Chondrocyte (in vitro differentiated cells): ENCODE data around the gene ALK. TPM values are rescaled to one million over a fixed set of nuclear protein-coding genes. Genes with fewer than 3 reads are reported as not detected.

Experiments
- DNase-seq: peaks from one replicate; pipeline ENCODE4 v3.0.0; 2021; ENCODE audit warnings: mixed read lengths, low spot score
- H3K27ac Mint-ChIP-seq: one replicate; pipeline ENCODE4 v1.8.0; 2021; ENCODE audit warnings: mild to moderate bottlenecking, moderate library complexity, mixed read lengths; ENCODE audit not compliant: unreplicated experiment
- H3K27me3 Mint-ChIP-seq: 2 replicates; pipeline ENCODE4 v1.8.0; 2021; ENCODE audit warnings: low read depth, mixed read lengths
- H3K36me3 Mint-ChIP-seq: 2 replicates; pipeline ENCODE4 v1.8.0; 2021; ENCODE audit warnings: low read depth, mixed read lengths
- H3K4me1 Mint-ChIP-seq: 2 replicates; pipeline ENCODE4 v1.8.0; 2021; ENCODE audit warnings: low read depth, mild to moderate bottlenecking, mixed read lengths
- H3K4me3 Mint-ChIP-seq: one replicate; pipeline ENCODE4 v1.8.0; 2021; ENCODE audit warnings: mild to moderate bottlenecking, moderate library complexity, mixed read lengths; ENCODE audit not compliant: unreplicated experiment
- H3K9me3 Mint-ChIP-seq: 2 replicates; pipeline ENCODE4 v1.8.0; 2021; ENCODE audit warnings: low read depth, mixed read lengths
- total RNA-seq: library from RNA; stranded (reverse); gene quantifications from 3 replicates; pipeline ENCODE4 v1.2.1, GENCODE V29; 2021
- TF ChIP-seq, protein P1 (sequence below): fragments of 200-600 bp; sonication (generic); IDR thresholded peaks from 2 replicates; pipeline ENCODE4 v1.5.0; 2021; ENCODE audit warnings: antibody characterized with exemption, mild to moderate bottlenecking, moderate library complexity

ALK gene
- total RNA-seq, 1 donor from 2014 or later: 0.07 TPM

GRCh38 chr2:29216609-29216909 is 704.8 kb downstream of the ALK start:
- Mint-ChIP-seq H3K4me1 (no peaks in the 10 kb centered on the region), H3K36me3 (peaks cover 4% of the 10 kb centered on the region), H3K9me3 (no peaks in the 10 kb centered on the region), H3K27me3 (peaks cover 9% of the 10 kb centered on the region), H3K27ac (no peak overlapping the region), H3K4me3 (no peak overlapping the region)
- TF ChIP-seq, protein P1, sequence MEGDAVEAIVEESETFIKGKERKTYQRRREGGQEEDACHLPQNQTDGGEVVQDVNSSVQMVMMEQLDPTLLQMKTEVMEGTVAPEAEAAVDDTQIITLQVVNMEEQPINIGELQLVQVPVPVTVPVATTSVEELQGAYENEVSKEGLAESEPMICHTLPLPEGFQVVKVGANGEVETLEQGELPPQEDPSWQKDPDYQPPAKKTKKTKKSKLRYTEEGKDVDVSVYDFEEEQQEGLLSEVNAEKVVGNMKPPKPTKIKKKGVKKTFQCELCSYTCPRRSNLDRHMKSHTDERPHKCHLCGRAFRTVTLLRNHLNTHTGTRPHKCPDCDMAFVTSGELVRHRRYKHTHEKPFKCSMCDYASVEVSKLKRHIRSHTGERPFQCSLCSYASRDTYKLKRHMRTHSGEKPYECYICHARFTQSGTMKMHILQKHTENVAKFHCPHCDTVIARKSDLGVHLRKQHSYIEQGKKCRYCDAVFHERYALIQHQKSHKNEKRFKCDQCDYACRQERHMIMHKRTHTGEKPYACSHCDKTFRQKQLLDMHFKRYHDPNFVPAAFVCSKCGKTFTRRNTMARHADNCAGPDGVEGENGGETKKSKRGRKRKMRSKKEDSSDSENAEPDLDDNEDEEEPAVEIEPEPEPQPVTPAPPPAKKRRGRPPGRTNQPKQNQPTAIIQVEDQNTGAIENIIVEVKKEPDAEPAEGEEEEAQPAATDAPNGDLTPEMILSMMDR: no peak
- DNase-seq: no peak

- Mint-ChIP-seq H3K36me3 (peaks cover 4% of the 10 kb centered on the region), H3K9me3 (no peaks in the 10 kb centered on the region), H3K27ac (no peak overlapping the region), H3K27me3 (peaks cover 7% of the 10 kb centered on the region), H3K4me3 (no peak overlapping the region), H3K4me1 (no peaks in the 10 kb centered on the region)
- TF ChIP-seq, protein P1: no peak
- no peak for DNase-seq
Measured at GRCh38 chr2:29215739-29216608, 705.4 kb downstream of the ALK start.

- no peak for DNase-seq
- H3K4me3 Mint-ChIP-seq: no peak overlapping the region
- no peaks in the 10 kb centered on the region for H3K9me3 Mint-ChIP-seq
- H3K36me3 Mint-ChIP-seq: peaks cover 4% of the 10 kb centered on the region
- H3K27me3 Mint-ChIP-seq: peaks cover 2% of the 10 kb centered on the region
- H3K4me1 Mint-ChIP-seq: no peaks in the 10 kb centered on the region
- TF ChIP-seq, protein P1: no peak
- no peak overlapping the region for H3K27ac Mint-ChIP-seq
Measured at GRCh38 chr2:29215073-29215472, 706.3 kb downstream of the ALK start.

- H3K27ac Mint-ChIP-seq: no peak overlapping the region
- H3K27me3 Mint-ChIP-seq: no peaks in the 10 kb centered on the region
- H3K4me1 Mint-ChIP-seq: no peaks in the 10 kb centered on the region
- no peaks in the 10 kb centered on the region for H3K9me3 Mint-ChIP-seq
- DNase-seq: no peak
- TF ChIP-seq, protein P1: no peak
- H3K4me3 Mint-ChIP-seq: no peak overlapping the region
- H3K36me3 Mint-ChIP-seq: peaks cover 4% of the 10 kb centered on the region
Measured at GRCh38 chr2:29213888-29214291, 707.5 kb downstream of the ALK start.

DNA sequence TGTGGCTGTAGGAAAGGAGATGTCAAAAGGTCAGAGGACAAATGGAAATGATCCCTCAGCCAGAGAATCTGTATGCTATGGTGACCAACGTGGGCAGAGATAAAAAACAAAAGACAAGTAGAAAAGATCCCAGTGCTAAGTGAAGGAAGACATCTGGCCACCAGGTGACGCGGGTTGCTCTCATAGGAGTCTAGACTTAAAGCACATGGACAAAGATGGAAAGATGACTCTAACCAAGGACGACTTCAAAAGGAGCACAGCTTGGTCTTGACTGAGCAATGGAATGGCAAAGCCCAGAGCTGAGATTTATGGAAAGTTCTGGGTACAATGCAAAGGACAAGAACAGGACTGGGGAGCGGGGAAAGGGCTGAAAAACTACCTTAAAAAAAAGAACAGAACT is 709.4 kb downstream of the ALK start:
- Mint-ChIP-seq H3K9me3 (no peaks in the 10 kb centered on the region), H3K27ac (peak overlapping the region; percentile 12), H3K4me3 (no peak overlapping the region), H3K36me3 (peaks cover 6% of the 10 kb centered on the region), H3K4me1 (no peaks in the 10 kb centered on the region), H3K27me3 (no peaks in the 10 kb centered on the region)
- TF ChIP-seq, protein P1: peak; percentile 68
- DNase-seq: no peak
